A673 (cell line): Measurements from ENCODE around the gene STARD3NL. TPM values are rescaled to one million over a fixed set of nuclear protein-coding genes. Genes with fewer than 3 reads are reported as not detected.

ENCODE experiments used
- BruUV-seq: library from RNA; stranded (reverse); fragments of 400-500 nt; replicated peaks from 2 replicates; lab custom pipeline; 2021; lab: Mats Ljungman, UMichigan
- CTCF ChIA-PET: fragments of 300-600 bp; sonication (Branson Sonifier 250); formaldehyde crosslinking; loops from one replicate; lab custom pipeline; 2022; ENCODE audit warnings: antibody characterized with exemption; lab: Charles Lee
- POLR2A ChIA-PET: fragments of 300-600 bp; sonication (Branson Sonifier 250); formaldehyde crosslinking; loops from one replicate; lab custom pipeline; 2022; ENCODE audit warnings: antibody characterized with exemption; ENCODE audit not compliant: low non-redundant PET; lab: Charles Lee
- DNase-seq: peaks from one replicate; pipeline ENCODE4 v3.0.0-alpha.2; 2015; ENCODE audit warnings: low spot score
- H3K27ac ChIP-seq: fragments of 200-600 bp; sonication (generic); 2 replicates; pipeline ENCODE4 v1.5.1; 2016; ENCODE audit warnings: mixed run types, low read depth, mild to moderate bottlenecking, mixed read lengths, antibody characterized with exemption, low read length; ENCODE audit not compliant: poor library complexity, severe bottlenecking
- H3K27me3 ChIP-seq: fragments of 200-600 bp; sonication (generic); replicated peaks from 2 replicates; pipeline ENCODE4 v1.6.1; 2017; ENCODE audit warnings: mixed run types, low read depth, mild to moderate bottlenecking, mixed read lengths, antibody characterized with exemption, low read length; ENCODE audit not compliant: insufficient read depth, poor library complexity
- H3K36me3 ChIP-seq: fragments of 200-600 bp; sonication (generic); 2 replicates; pipeline ENCODE4 v1.6.1; 2016; ENCODE audit warnings: mixed run types, mild to moderate bottlenecking, mixed read lengths, antibody characterized with exemption, low read length; ENCODE audit not compliant: insufficient read depth, poor library complexity, severe bottlenecking
- H3K4me1 ChIP-seq: fragments of 200-600 bp; sonication (generic); 2 replicates; pipeline ENCODE4 v1.6.1; 2017; ENCODE audit warnings: mixed run types, mild to moderate bottlenecking, mixed read lengths, antibody characterized with exemption, low read length; ENCODE audit not compliant: insufficient read depth, poor library complexity, severe bottlenecking
- H3K4me3 ChIP-seq: fragments of 200-600 bp; sonication (generic); 2 replicates; pipeline ENCODE4 v1.5.1; 2016; ENCODE audit warnings: low read depth, mixed run types, mild to moderate bottlenecking, mixed read lengths, low read length; ENCODE audit not compliant: poor library complexity, severe bottlenecking
- H3K9me3 ChIP-seq: fragments of 200-600 bp; sonication (generic); 2 replicates; pipeline ENCODE4 v1.6.1; 2016; ENCODE audit warnings: mixed run types, low read depth, mild to moderate bottlenecking, mixed read lengths, antibody characterized with exemption, low read length; ENCODE audit not compliant: poor library complexity, severe bottlenecking
- CTCF ChIP-seq: fragments of 300-800, 200-600 bp; sonication (generic); conservative IDR thresholded peaks from 2 replicates; pipeline ENCODE4 v1.5.1; 2017; ENCODE audit warnings: low read depth, mild to moderate bottlenecking, antibody characterized with exemption, low read length, moderate library complexity, mixed read lengths
- EZH2 ChIP-seq: fragments of 200-600 bp; sonication (generic); IDR thresholded peaks from 2 replicates; pipeline ENCODE4 v1.6.1; 2017; ENCODE audit warnings: borderline replicate concordance, low read depth, mild to moderate bottlenecking, mixed read lengths, antibody characterized with exemption, low read length; ENCODE audit not compliant: poor library complexity, severe bottlenecking
- intact Hi-C: fragments of 100-400 bp; cut with micrococcal nuclease; formaldehyde crosslinking; loops from one replicate; pipeline ENCODE4 v1.10.0; 2022; ENCODE audit not compliant: unreplicated experiment
- total RNA-seq: library from RNA; stranded (reverse); gene quantifications from 2 replicates; pipeline ENCODE4 v1.2.3, GENCODE V29; 2021

STARD3NL gene
- total RNA-seq, 1 experiment from 2014 or later = 34.8 TPM

GRCh38 chr7:38138171-38138570 is 39.9 kb upstream of the STARD3NL start:
- DNase-seq = no peak
- TF ChIP-seq EZH2 (no peak), CTCF (no peak)
- no peaks in the 10 kb centered on the region for H3K36me3 ChIP-seq
- intact Hi-C loops = no loop called here
- no peak overlapping the region for H3K4me3 ChIP-seq
- no peaks in the 10 kb centered on the region for H3K4me1 ChIP-seq
- BruUV-seq = no TSS peak
- H3K27me3 ChIP-seq = peaks cover 5% of the 10 kb centered on the region
- H3K27ac ChIP-seq = no peak overlapping the region
- ChIA-PET POLR2A (no interaction called here), CTCF (no interaction called here)
- H3K9me3 ChIP-seq = no peaks in the 10 kb centered on the region

- TF ChIP-seq CTCF = no peak
- TF ChIP-seq EZH2 = no peak
- CTCF ChIA-PET = no interaction called here
- no peak overlapping the region for H3K4me3 ChIP-seq
- no peaks in the 10 kb centered on the region for H3K4me1 ChIP-seq
- intact Hi-C loops = no loop called here
- peaks cover 5% of the 10 kb centered on the region for H3K27me3 ChIP-seq
- no peak overlapping the region for H3K27ac ChIP-seq
- no peak for DNase-seq
- no peaks in the 10 kb centered on the region for H3K9me3 ChIP-seq
- POLR2A ChIA-PET = interaction anchor here (0.6 kb wide), 1 partner anchor 446 kb away, joined by 4 read pairs; no protein-coding TSS in a partner anchor
- no peaks in the 10 kb centered on the region for H3K36me3 ChIP-seq
- no TSS peak for BruUV-seq
Observed at GRCh38 chr7:38141187-38141586, 36.9 kb upstream of the STARD3NL start.

- Histone ChIP-seq H3K4me3 (no peak overlapping the region), H3K27me3 (peaks cover 4% of the 10 kb centered on the region), H3K4me1 (no peaks in the 10 kb centered on the region), H3K27ac (no peak overlapping the region), H3K9me3 (no peaks in the 10 kb centered on the region), H3K36me3 (no peaks in the 10 kb centered on the region)
- intact Hi-C loops = no loop called here
- ChIA-PET POLR2A (no interaction called here), CTCF (no interaction called here)
- BruUV-seq = no TSS peak
- TF ChIP-seq CTCF = no peak
- no peak for TF ChIP-seq EZH2
- DNase-seq = no peak
Observed at GRCh38 chr7:38142736-38143135, 35.3 kb upstream of the STARD3NL start.
